Measurements from ENCODE around the gene MGAT4C. TPM values are rescaled to one million over a fixed set of nuclear protein-coding genes. Genes with fewer than 3 reads are reported as not detected.

The MGAT4C gene
- total RNA-seq, 1 experiment from 2014 or later: not detected

- ChIA-PET POLR2A (no interaction called here), CTCF (no interaction called here)
- Histone ChIP-seq H3K4me1 (no peaks in the 10 kb centered on the region), H3K27me3 (replicated peaks; ENCODE audit: control insufficient read depth, insufficient read depth, low read length) (no peaks in the 10 kb centered on the region), H3K4me3 (ENCODE audit: low read depth, low read length) (no peak overlapping the region), H3K9me3 (no peaks in the 10 kb centered on the region), H3K36me3 (ENCODE audit: control insufficient read depth, insufficient read depth, low read length) (no peaks in the 10 kb centered on the region)
- Mint-ChIP-seq H3K36me3 (ENCODE audit: insufficient read depth, unreplicated experiment) (no peaks in the 10 kb centered on the region), H3K27me3 (ENCODE audit: insufficient read depth, unreplicated experiment) (no peaks in the 10 kb centered on the region), H3K4me1 (ENCODE audit: low read depth, unreplicated experiment) (no peaks in the 10 kb centered on the region), H3K4me3 (ENCODE audit: unreplicated experiment) (no peak overlapping the region), H3K9me3 (ENCODE audit: unreplicated experiment) (no peaks in the 10 kb centered on the region), H3K27ac (ENCODE audit: unreplicated experiment) (no peak overlapping the region)
- DNase-seq: no peak
- intact Hi-C loops (cut with micrococcal nuclease; ENCODE audit: unreplicated experiment): no loop called here
- BruUV-seq (replicated peaks): no TSS peak
- TF ChIP-seq, protein P1, sequence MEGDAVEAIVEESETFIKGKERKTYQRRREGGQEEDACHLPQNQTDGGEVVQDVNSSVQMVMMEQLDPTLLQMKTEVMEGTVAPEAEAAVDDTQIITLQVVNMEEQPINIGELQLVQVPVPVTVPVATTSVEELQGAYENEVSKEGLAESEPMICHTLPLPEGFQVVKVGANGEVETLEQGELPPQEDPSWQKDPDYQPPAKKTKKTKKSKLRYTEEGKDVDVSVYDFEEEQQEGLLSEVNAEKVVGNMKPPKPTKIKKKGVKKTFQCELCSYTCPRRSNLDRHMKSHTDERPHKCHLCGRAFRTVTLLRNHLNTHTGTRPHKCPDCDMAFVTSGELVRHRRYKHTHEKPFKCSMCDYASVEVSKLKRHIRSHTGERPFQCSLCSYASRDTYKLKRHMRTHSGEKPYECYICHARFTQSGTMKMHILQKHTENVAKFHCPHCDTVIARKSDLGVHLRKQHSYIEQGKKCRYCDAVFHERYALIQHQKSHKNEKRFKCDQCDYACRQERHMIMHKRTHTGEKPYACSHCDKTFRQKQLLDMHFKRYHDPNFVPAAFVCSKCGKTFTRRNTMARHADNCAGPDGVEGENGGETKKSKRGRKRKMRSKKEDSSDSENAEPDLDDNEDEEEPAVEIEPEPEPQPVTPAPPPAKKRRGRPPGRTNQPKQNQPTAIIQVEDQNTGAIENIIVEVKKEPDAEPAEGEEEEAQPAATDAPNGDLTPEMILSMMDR (IDR thresholded peaks at IDR 0.05; ENCODE audit: insufficient read depth in 1 of 2, low read depth in 1 of 2, low read length in 1 of 2, severe bottlenecking in 1 of 2, unreplicated experiment in 1 of 2): no peak
Measured at GRCh38 chr12:86292480-86292879, 36.3 kb upstream of the MGAT4C start.

DNA sequence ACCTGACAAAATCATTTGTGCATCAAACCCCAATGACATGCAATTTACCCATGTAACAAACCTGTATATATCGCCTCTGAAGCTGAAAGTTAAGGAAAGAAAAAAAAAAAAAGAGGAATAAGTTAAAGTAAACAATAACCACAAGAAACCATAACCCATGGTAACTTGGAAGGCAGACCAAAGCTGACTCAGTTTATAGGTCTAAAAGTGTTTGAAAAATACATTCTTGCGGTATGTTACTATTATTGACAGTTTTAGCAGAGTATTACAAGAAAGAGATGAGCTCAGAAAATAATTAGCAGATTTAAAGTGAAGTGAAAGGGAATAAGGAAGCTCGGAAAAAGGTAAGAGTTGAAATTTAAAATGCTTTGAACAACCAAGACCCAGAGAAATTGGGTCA lies 34.4 kb upstream of the MGAT4C start:
- ChIA-PET CTCF (no interaction called here), POLR2A (no interaction called here)
- Histone ChIP-seq H3K36me3 (ENCODE audit: control insufficient read depth, insufficient read depth, low read length) (no peaks in the 10 kb centered on the region), H3K9me3 (no peaks in the 10 kb centered on the region), H3K4me1 (no peaks in the 10 kb centered on the region), H3K4me3 (ENCODE audit: low read depth, low read length) (no peak overlapping the region), H3K27me3 (replicated peaks; ENCODE audit: control insufficient read depth, insufficient read depth, low read length) (no peaks in the 10 kb centered on the region)
- Mint-ChIP-seq H3K27me3 (ENCODE audit: insufficient read depth, unreplicated experiment) (no peaks in the 10 kb centered on the region), H3K4me3 (ENCODE audit: unreplicated experiment) (no peak overlapping the region), H3K4me1 (ENCODE audit: low read depth, unreplicated experiment) (no peaks in the 10 kb centered on the region), H3K9me3 (ENCODE audit: unreplicated experiment) (no peaks in the 10 kb centered on the region), H3K36me3 (ENCODE audit: insufficient read depth, unreplicated experiment) (no peaks in the 10 kb centered on the region), H3K27ac (ENCODE audit: unreplicated experiment) (no peak overlapping the region)
- TF ChIP-seq, protein P1 (IDR thresholded peaks at IDR 0.05; ENCODE audit: insufficient read depth in 1 of 2, low read depth in 1 of 2, low read length in 1 of 2, severe bottlenecking in 1 of 2, unreplicated experiment in 1 of 2): no peak
- intact Hi-C loops (cut with micrococcal nuclease; ENCODE audit: unreplicated experiment): no loop called here
- DNase-seq: no peak
- BruUV-seq (replicated peaks): no TSS peak

- H3K9me3 Mint-ChIP-seq (ENCODE audit: unreplicated experiment): no peaks in the 10 kb centered on the region
- H3K27ac Mint-ChIP-seq (ENCODE audit: unreplicated experiment): no peak overlapping the region
- no peaks in the 10 kb centered on the region for H3K4me1 Mint-ChIP-seq (ENCODE audit: low read depth, unreplicated experiment)
- intact Hi-C loops (cut with micrococcal nuclease; ENCODE audit: unreplicated experiment): no loop called here
- no peaks in the 10 kb centered on the region for H3K27me3 Mint-ChIP-seq (ENCODE audit: insufficient read depth, unreplicated experiment)
- Histone ChIP-seq H3K27me3 (replicated peaks; ENCODE audit: control insufficient read depth, insufficient read depth, low read length) (no peaks in the 10 kb centered on the region), H3K36me3 (ENCODE audit: control insufficient read depth, insufficient read depth, low read length) (no peaks in the 10 kb centered on the region), H3K9me3 (no peaks in the 10 kb centered on the region), H3K4me1 (no peaks in the 10 kb centered on the region), H3K4me3 (ENCODE audit: low read depth, low read length) (no peak overlapping the region)
- no peak overlapping the region for H3K4me3 Mint-ChIP-seq (ENCODE audit: unreplicated experiment)
- CTCF ChIA-PET: no interaction called here
- TF ChIP-seq, protein P1 (IDR thresholded peaks at IDR 0.05; ENCODE audit: insufficient read depth in 1 of 2, low read depth in 1 of 2, low read length in 1 of 2, severe bottlenecking in 1 of 2, unreplicated experiment in 1 of 2): no peak
- H3K36me3 Mint-ChIP-seq (ENCODE audit: insufficient read depth, unreplicated experiment): no peaks in the 10 kb centered on the region
- POLR2A ChIA-PET: no interaction called here
- no peak for DNase-seq
- no TSS peak for BruUV-seq (replicated peaks)
Measured at GRCh38 chr12:86286119-86286518, 29.9 kb upstream of the MGAT4C start.

Measured in Caco-2 (cell line).